Gastroesophageal sphincter (tissue), 4 donors: ENCODE data around the gene MLLT3. TPM values are rescaled to one million over a fixed set of nuclear protein-coding genes. Genes with fewer than 3 reads are reported as not detected.

Experiments
- ATAC-seq: fragments of 150-250 bp; one replicate; pipeline ENCODE4 v1.9.1; 2016; ENCODE audit warnings: mild to moderate bottlenecking, moderate library complexity
- H3K27ac ChIP-seq, 4 donors: fragments of 200-600 bp; sonication (generic) in 3 of 4; 1 replicate in 3 of 4; 2 replicates in 1 of 4; pipeline ENCODE4 v1.5.1; 2016 to 2019
- H3K27me3 ChIP-seq: fragments of 200-600 bp; sonication (generic); one replicate; pipeline ENCODE4 v1.5.1; 2019
- H3K36me3 ChIP-seq, 2 donors: fragments of 200-600 bp; sonication (generic); one replicate each; pipeline ENCODE4 v1.5.1; 2019; ENCODE audit warnings: control low read depth in 1 of 2
- H3K4me1 ChIP-seq, 3 donors: fragments of 200-600 bp; sonication (generic); 1 replicate in 2 of 3; 2 replicates in 1 of 3; pipeline ENCODE4 v1.5.1; 2016 to 2019; ENCODE audit warnings: control low read depth in 2 of 3
- H3K4me3 ChIP-seq, 2 donors: fragments of 200-600 bp; sonication (generic); one replicate each; pipeline ENCODE4 v1.5.1; 2019; ENCODE audit warnings: mild to moderate bottlenecking in 1 of 2, moderate library complexity in 1 of 2
- H3K9me3 ChIP-seq, 3 donors: fragments of 200-600 bp; sonication (generic); one replicate each; pipeline ENCODE4 v1.5.1; 2017 to 2019; ENCODE audit warnings: control low read depth in 2 of 3
- CTCF ChIP-seq, 4 experiments: fragments of 200-600 bp in 2 of 4; fragments of 450-650 bp in 2 of 4; sonication (generic) in 1 of 4; IDR thresholded peaks; one replicate each; pipeline ENCODE4 v1.5.1; 2017 to 2019; ENCODE audit warnings: antibody characterized with exemption in 4 of 4, mild to moderate bottlenecking in 2 of 4, moderate library complexity in 2 of 4
- EP300 ChIP-seq: sonication (generic); formaldehyde crosslinking; IDR thresholded peaks from one replicate; pipeline ENCODE4 v1.6.1; 2017; ENCODE audit warnings: antibody characterized with exemption, mild to moderate bottlenecking
- POLR2A ChIP-seq, 2 donors: fragments of 450-650 bp; IDR thresholded peaks; one replicate each; pipeline ENCODE4 v1.6.1; 2017; ENCODE audit warnings: antibody characterized with exemption in 2 of 2, mild to moderate bottlenecking in 2 of 2, moderate library complexity in 1 of 2
- POLR2AphosphoS5 ChIP-seq: sonication (generic); formaldehyde crosslinking; IDR thresholded peaks from one replicate; pipeline ENCODE4 v1.6.1; 2017; ENCODE audit warnings: antibody characterized with exemption
- WGBS, 2 donors: methylation state at CpG; one replicate each; pipeline ENCODE4 v1.1.5; 2018; ENCODE audit warnings: low coverage in 1 of 2; 5-methylcytosine and 5-hydroxymethylcytosine counted together
- total RNA-seq, 4 donors: library from RNA; depleted of rRNA; stranded (reverse); fragments of >200 nt; gene quantifications; one replicate each; pipeline ENCODE4 v1.1.0, GENCODE V29; 2016

The MLLT3 gene
- total RNA-seq, 4 donors from 2014 or later: 21.2 to 37.2 (median 29.6) TPM

GRCh38 chr9:20446248-20446647 is 176.1 kb downstream of the MLLT3 start:
- ATAC-seq: no peak
- Histone ChIP-seq H3K4me1 (peaks cover 0 to 9% (median 0%) of the 10 kb centered on the region in 3 donors), H3K4me3 (no peak overlapping the region), H3K36me3 (no peaks in the 10 kb centered on the region), H3K27ac (no peak overlapping the region), H3K9me3 (no peaks in the 10 kb centered on the region), H3K27me3 (no peaks in the 10 kb centered on the region)
- no peak for TF ChIP-seq POLR2AphosphoS5
- TF ChIP-seq CTCF (IDR thresholded peaks at IDR 0.05): no peak
- TF ChIP-seq POLR2A (IDR thresholded peaks at IDR 0.05): no peak
- TF ChIP-seq EP300: no peak
- WGBS, 2 donors: 64 to 88% methylated on average over 5 of the region's 5 CpGs

- H3K4me1 ChIP-seq: peaks cover 0 to 12% (median 0%) of the 10 kb centered on the region in 3 donors
- TF ChIP-seq POLR2AphosphoS5 (no peak), POLR2A (IDR thresholded peaks at IDR 0.05) (no peak), CTCF (IDR thresholded peaks at IDR 0.05) (no peak), EP300 (no peak)
- WGBS, 2 donors: 61 to 62% methylated on average over 2 to 3 of the region's 3 CpGs
- H3K36me3 ChIP-seq: no peaks in the 10 kb centered on the region
- H3K27ac ChIP-seq: no peak overlapping the region
- no peaks in the 10 kb centered on the region for H3K27me3 ChIP-seq
- H3K4me3 ChIP-seq: no peak overlapping the region
- H3K9me3 ChIP-seq: no peaks in the 10 kb centered on the region
- no peak for ATAC-seq
Measured at GRCh38 chr9:20442461-20443319, 179.6 kb downstream of the MLLT3 start.

GRCh38 chr9:20441711-20442423 is 180.4 kb downstream of the MLLT3 start:
- H3K36me3 ChIP-seq: no peaks in the 10 kb centered on the region
- 74 to 79% methylated on average over 3 to 4 of the region's 4 CpGs for WGBS, 2 donors
- no peak for ATAC-seq
- peaks cover 0 to 19% (median 0%) of the 10 kb centered on the region in 3 donors for H3K4me1 ChIP-seq
- H3K9me3 ChIP-seq: no peaks in the 10 kb centered on the region
- no peak for TF ChIP-seq POLR2AphosphoS5
- no peak for TF ChIP-seq CTCF (IDR thresholded peaks at IDR 0.05)
- TF ChIP-seq POLR2A (IDR thresholded peaks at IDR 0.05): no peak
- TF ChIP-seq EP300: no peak
- no peaks in the 10 kb centered on the region for H3K27me3 ChIP-seq
- H3K4me3 ChIP-seq: no peak overlapping the region
- no peak overlapping the region for H3K27ac ChIP-seq

- no peaks in the 10 kb centered on the region for H3K36me3 ChIP-seq
- H3K9me3 ChIP-seq: no peaks in the 10 kb centered on the region
- no peaks in the 10 kb centered on the region for H3K27me3 ChIP-seq
- no peak for ATAC-seq
- 75 to 76% methylated on average over 4 of the region's 4 CpGs for WGBS, 2 donors
- H3K27ac ChIP-seq: no peak overlapping the region
- no peak overlapping the region for H3K4me3 ChIP-seq
- TF ChIP-seq POLR2AphosphoS5 (no peak), CTCF (IDR thresholded peaks at IDR 0.05) (no peak), EP300 (no peak), POLR2A (IDR thresholded peaks at IDR 0.05) (no peak)
- H3K4me1 ChIP-seq: peaks cover 0 to 19% (median 0%) of the 10 kb centered on the region in 3 donors
Measured at GRCh38 chr9:20441166-20441565, 181.1 kb downstream of the MLLT3 start.
